Esophagus muscularis mucosa (tissue), 4 donors: Measurements from ENCODE around the gene LHX4. TPM values are rescaled to one million over a fixed set of nuclear protein-coding genes. Genes with fewer than 3 reads are reported as not detected.

Experiments used
- DNase-seq: peaks from one replicate; pipeline ENCODE4 v3.0.0-alpha.2; 2017; ENCODE audit errors: extremely low spot score
- H3K27ac ChIP-seq, 4 donors: fragments of 200-600 bp; sonication (generic); replicated peaks in 1 of 4; 1 replicate in 3 of 4; 2 replicates in 1 of 4; pipeline ENCODE4 v1.5.1; 2016 to 2019; ENCODE audit warnings: mild to moderate bottlenecking in 1 of 4
- H3K27me3 ChIP-seq, 4 donors: fragments of 200-600 bp; sonication (generic); one replicate each; pipeline versions ENCODE4 v1.5.1 to v1.6.0; 2016 to 2019
- H3K36me3 ChIP-seq, 4 donors: fragments of 200-600 bp; sonication (generic); one replicate each; pipeline ENCODE4 v1.5.1; 2016 to 2019
- H3K4me1 ChIP-seq, 4 donors: fragments of 200-600 bp; sonication (generic); one replicate each; pipeline ENCODE4 v1.5.1; 2016 to 2019
- H3K4me3 ChIP-seq, 4 donors: fragments of 200-600 bp; sonication (generic); 1 replicate in 2 of 4; 2 replicates in 2 of 4; pipeline ENCODE4 v1.5.1; 2016 to 2019; ENCODE audit warnings: mild to moderate bottlenecking in 4 of 4, moderate library complexity in 1 of 4
- H3K9me3 ChIP-seq, 4 donors: fragments of 200-600 bp; sonication (generic); 1 replicate in 3 of 4; 2 replicates in 1 of 4; pipeline ENCODE4 v1.5.1; 2016 to 2019
- EP300 ChIP-seq: sonication (generic); formaldehyde crosslinking; IDR thresholded peaks from one replicate; pipeline ENCODE4 v1.6.1; 2017; ENCODE audit warnings: antibody characterized with exemption
- POLR2A ChIP-seq: fragments of 450-650 bp; IDR thresholded peaks from one replicate; pipeline ENCODE4 v1.6.1; 2017; ENCODE audit warnings: antibody characterized with exemption, moderate library complexity, mild to moderate bottlenecking, low read depth
- POLR2AphosphoS5 ChIP-seq, 2 donors: sonication (generic); formaldehyde crosslinking; IDR thresholded peaks; one replicate each; pipeline ENCODE4 v1.6.1; 2017; ENCODE audit warnings: antibody characterized with exemption in 2 of 2
- WGBS: methylation state at CpG from one replicate; pipeline ENCODE4 v1.1.5; 2018; 5-methylcytosine and 5-hydroxymethylcytosine counted together
- intact Hi-C: fragments of 100-400 bp; cut with DNase I; formaldehyde crosslinking; loops from one replicate; pipeline ENCODE4 v1.15.1; 2023
- total RNA-seq, 4 donors: library from RNA; depleted of rRNA; stranded (reverse); fragments of >200 nt; gene quantifications; one replicate each; pipeline versions ENCODE4 v1.1.0 to v1.2.1, GENCODE V29; 2016
- TF ChIP-seq, protein P1 (sequence below), 3 experiments: fragments of 200-600 bp in 2 of 3; fragments of 450-650 bp in 1 of 3; sonication (generic) in 2 of 3; IDR thresholded peaks; one replicate each; pipeline ENCODE4 v1.5.1; 2017 to 2019; ENCODE audit warnings: antibody characterized with exemption in 3 of 3, mild to moderate bottlenecking in 2 of 3, moderate library complexity in 1 of 3

LHX4 gene
- total RNA-seq, 4 donors from 2014 or later: not detected

DNA sequence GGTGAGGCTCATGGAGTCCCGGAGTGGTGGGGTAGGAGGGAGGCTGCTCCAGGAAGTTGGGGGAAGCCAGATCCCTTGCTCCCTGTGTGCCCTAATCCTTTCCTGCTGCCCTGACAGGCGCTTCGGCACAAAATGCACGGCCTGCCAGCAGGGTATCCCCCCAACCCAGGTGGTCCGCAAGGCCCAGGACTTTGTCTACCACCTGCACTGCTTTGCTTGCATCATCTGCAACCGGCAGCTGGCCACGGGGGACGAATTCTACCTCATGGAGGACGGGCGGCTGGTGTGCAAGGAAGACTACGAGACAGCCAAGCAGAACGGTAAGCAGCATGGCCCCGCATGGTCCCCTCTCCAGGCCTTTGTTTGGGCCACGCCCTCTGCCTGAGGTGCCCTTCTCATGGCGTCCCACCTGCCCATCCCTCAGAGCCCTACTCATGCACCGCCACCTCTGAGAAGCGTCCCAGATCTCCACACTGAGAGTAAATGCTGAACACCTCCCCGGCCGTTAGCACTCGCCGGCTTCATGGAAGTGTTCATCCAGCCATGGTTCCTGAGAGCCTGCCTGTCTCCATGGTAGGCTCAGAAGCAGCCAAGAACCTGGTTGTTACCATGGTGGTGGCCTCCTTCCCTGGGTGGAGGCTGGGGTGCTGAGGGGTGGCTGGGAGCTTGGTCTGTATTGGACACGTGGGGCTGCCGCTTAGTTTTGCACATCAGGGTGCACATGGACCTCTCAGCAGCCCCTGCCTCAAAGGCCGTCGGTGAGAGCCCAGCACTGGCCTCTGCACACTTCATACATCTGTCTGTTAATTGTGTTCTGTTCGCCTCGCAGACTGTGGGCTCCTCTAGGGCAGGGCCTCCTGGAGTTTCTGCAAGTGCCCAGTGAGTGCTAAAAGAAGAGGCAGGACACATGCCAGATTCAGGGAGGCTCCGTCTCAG lies 36.5 kb downstream of the LHX4 start:
- Histone ChIP-seq H3K4me1 (peaks cover 0 to 13% (median 8%) of the 10 kb centered on the region in 4 donors), H3K27ac (no peak overlapping the region), H3K4me3 (no peak overlapping the region), H3K9me3 (no peaks in the 10 kb centered on the region), H3K27me3 (peaks cover 0 to 19% (median 0%) of the 10 kb centered on the region in 4 donors), H3K36me3 (no peaks in the 10 kb centered on the region)
- DNase-seq: no peak
- intact Hi-C loops: no loop called here
- TF ChIP-seq POLR2AphosphoS5 (IDR thresholded peaks at IDR 0.05) (no peak), EP300 (no peak), POLR2A (no peak)
- TF ChIP-seq, protein P1, sequence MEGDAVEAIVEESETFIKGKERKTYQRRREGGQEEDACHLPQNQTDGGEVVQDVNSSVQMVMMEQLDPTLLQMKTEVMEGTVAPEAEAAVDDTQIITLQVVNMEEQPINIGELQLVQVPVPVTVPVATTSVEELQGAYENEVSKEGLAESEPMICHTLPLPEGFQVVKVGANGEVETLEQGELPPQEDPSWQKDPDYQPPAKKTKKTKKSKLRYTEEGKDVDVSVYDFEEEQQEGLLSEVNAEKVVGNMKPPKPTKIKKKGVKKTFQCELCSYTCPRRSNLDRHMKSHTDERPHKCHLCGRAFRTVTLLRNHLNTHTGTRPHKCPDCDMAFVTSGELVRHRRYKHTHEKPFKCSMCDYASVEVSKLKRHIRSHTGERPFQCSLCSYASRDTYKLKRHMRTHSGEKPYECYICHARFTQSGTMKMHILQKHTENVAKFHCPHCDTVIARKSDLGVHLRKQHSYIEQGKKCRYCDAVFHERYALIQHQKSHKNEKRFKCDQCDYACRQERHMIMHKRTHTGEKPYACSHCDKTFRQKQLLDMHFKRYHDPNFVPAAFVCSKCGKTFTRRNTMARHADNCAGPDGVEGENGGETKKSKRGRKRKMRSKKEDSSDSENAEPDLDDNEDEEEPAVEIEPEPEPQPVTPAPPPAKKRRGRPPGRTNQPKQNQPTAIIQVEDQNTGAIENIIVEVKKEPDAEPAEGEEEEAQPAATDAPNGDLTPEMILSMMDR (IDR thresholded peaks at IDR 0.05): no peak
- 91% methylated on average over 22 of the region's 28 CpGs for WGBS

DNA sequence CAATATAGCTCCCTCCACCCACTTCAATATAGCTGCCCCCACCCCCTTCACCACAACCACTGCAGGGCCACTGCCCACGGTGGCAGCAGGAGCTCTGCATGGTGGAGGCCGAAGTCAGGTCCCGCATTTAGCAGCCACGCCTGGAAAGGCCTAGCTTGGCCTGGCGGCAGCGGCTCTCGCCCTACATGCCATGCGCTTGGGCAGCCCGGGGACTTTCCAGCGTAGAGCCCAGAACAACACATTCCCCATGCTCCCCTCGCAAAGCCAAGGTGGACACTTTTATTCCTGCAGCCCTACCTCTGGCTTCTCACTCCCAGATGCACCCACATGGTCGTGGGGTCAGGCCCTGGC lies 37.1 kb downstream of the LHX4 start:
- no peaks in the 10 kb centered on the region for H3K36me3 ChIP-seq
- TF ChIP-seq, protein P1 (IDR thresholded peaks at IDR 0.05): no peak
- TF ChIP-seq POLR2AphosphoS5 (IDR thresholded peaks at IDR 0.05) (no peak), POLR2A (no peak), EP300 (no peak)
- peaks cover 0 to 7% (median 2%) of the 10 kb centered on the region in 4 donors for H3K4me1 ChIP-seq
- H3K4me3 ChIP-seq: no peak overlapping the region
- DNase-seq: no peak
- no peaks in the 10 kb centered on the region for H3K9me3 ChIP-seq
- peaks cover 0 to 19% (median 0%) of the 10 kb centered on the region in 4 donors for H3K27me3 ChIP-seq
- no peak overlapping the region for H3K27ac ChIP-seq
- intact Hi-C loops: no loop called here
- WGBS: 93% methylated on average over 12 of the region's 12 CpGs

DNA sequence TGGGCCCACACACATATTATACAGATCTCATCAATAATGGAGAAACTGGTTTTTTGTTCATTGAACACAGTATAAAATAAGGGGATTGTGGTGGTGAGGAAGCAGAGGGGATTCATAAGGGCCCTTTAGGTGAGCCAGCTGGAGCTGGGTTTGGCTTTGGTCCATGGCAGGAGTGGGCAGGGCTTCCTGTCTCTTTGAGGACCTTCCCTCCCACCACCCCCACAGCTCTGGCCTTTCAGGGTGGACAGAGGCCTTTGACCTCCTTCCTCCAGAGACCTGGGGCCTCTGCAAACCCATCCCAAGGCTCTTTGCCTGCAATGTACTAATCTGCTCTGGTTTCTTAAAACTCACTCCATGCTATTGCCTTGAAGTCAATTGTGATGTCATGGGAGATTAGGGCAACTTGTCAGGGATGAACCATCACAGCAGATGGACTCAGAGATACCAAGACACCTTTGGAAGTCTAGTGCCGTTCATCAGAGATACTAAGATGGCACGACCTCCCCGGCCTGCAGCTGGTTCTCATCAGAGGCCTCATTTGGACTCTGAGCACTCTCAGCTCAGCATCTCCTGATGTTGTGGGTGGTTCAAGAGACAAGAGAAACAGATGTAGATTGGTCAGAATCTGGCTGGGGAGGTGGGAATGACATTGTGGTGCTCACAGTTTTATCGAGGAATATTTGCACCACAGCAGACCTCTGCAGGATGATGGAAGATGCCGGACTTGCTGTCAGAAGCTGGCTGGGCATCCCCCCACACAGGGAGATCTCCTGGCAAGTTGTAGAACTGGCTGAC lies 37.9 kb downstream of the LHX4 start:
- no peaks in the 10 kb centered on the region for H3K4me1 ChIP-seq
- 51% methylated on average over 5 of the region's 5 CpGs for WGBS
- no peak overlapping the region for H3K27ac ChIP-seq
- no peak overlapping the region for H3K4me3 ChIP-seq
- DNase-seq: no peak
- TF ChIP-seq, protein P1 (IDR thresholded peaks at IDR 0.05): no peak
- TF ChIP-seq POLR2A: no peak
- no peak for TF ChIP-seq EP300
- no peak for TF ChIP-seq POLR2AphosphoS5 (IDR thresholded peaks at IDR 0.05)
- H3K36me3 ChIP-seq: peaks cover 0 to 1% (median 0%) of the 10 kb centered on the region in 4 donors
- intact Hi-C loops: no loop called here
- H3K27me3 ChIP-seq: peaks cover 0 to 14% (median 0%) of the 10 kb centered on the region in 4 donors
- no peaks in the 10 kb centered on the region for H3K9me3 ChIP-seq

DNA sequence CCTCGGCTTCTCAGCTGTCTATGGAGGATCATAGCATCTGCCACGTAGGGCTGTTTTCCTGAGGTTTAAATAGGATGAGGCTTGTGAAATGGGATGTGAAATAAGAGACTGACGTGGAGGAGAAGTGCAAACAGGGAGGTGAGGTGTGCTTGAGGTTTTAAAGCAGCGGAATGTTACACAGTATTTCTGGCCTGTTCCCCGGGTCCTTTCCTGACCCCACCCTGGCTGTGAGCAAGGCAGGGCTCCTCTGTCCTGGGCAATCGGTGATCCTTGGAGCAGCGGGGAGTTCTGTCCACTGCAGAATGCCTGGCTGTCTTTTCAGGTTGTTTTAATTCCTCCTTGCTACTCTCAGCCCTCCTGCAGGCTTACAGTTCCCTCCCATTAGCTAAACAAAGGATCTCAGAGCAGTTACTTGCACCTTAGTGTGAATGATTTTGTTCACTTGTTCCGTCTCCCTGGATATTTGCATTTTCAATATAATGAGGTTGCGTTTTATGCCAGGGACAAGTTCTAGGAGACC lies 38.6 kb downstream of the LHX4 start:
- 67% methylated on average over 9 of the region's 9 CpGs for WGBS
- DNase-seq: no peak
- Histone ChIP-seq H3K4me3 (no peak overlapping the region), H3K27ac (no peak overlapping the region), H3K36me3 (peaks cover 0 to 8% (median 1%) of the 10 kb centered on the region in 4 donors), H3K27me3 (peaks cover 0 to 7% (median 0%) of the 10 kb centered on the region in 4 donors), H3K4me1 (no peaks in the 10 kb centered on the region), H3K9me3 (no peaks in the 10 kb centered on the region)
- TF ChIP-seq, protein P1 (IDR thresholded peaks at IDR 0.05): no peak
- TF ChIP-seq POLR2A: no peak
- TF ChIP-seq EP300: no peak
- no peak for TF ChIP-seq POLR2AphosphoS5 (IDR thresholded peaks at IDR 0.05)
- intact Hi-C loops: no loop called here
